Breast epithelium (tissue), 4 donors: ENCODE data around the gene KIF5A. TPM values are rescaled to one million over a fixed set of nuclear protein-coding genes. Genes with fewer than 3 reads are reported as not detected.
A peak's percentile ranks its signal among the peaks of the same experiment; 100 is the strongest.

Source experiments
- DNase-seq, 2 donors: peaks; one replicate each; pipeline ENCODE4 v3.0.0-alpha.2; 2019; ENCODE audit warnings: low spot score in 2 of 2
- H3K27ac ChIP-seq, 2 donors: fragments of 200-600 bp; sonication (generic) in 1 of 2; one replicate each; pipeline ENCODE4 v1.5.1; 2016 to 2019; ENCODE audit warnings: mild to moderate bottlenecking in 1 of 2
- H3K27me3 ChIP-seq, 2 donors: fragments of 200-600 bp; sonication (generic) in 1 of 2; one replicate each; pipeline versions ENCODE4 v1.5.1 to v1.6.0; 2017 to 2019; ENCODE audit warnings: control low read depth in 1 of 2, mild to moderate bottlenecking in 1 of 2
- H3K36me3 ChIP-seq: fragments of 200-600 bp; one replicate; pipeline ENCODE4 v1.5.1; 2019
- H3K4me1 ChIP-seq, 2 donors: fragments of 200-600 bp; sonication (generic); one replicate each; pipeline ENCODE4 v1.5.1; 2016 to 2019; ENCODE audit warnings: control low read depth in 1 of 2
- H3K4me3 ChIP-seq, 3 donors: fragments of 200-600 bp; sonication (generic); 1 replicate in 2 of 3; 2 replicates in 1 of 3; pipeline ENCODE4 v1.5.1; 2016 to 2019; ENCODE audit warnings: mild to moderate bottlenecking in 3 of 3, moderate library complexity in 2 of 3
- H3K9me3 ChIP-seq, 2 donors: fragments of 200-600 bp; sonication (generic) in 1 of 2; one replicate each; pipeline ENCODE4 v1.5.1; 2016 to 2019; ENCODE audit warnings: control low read depth in 1 of 2
- CTCF ChIP-seq, 3 donors: fragments of 450-650 bp; IDR thresholded peaks; one replicate each; pipeline ENCODE4 v1.5.1; 2016 to 2017; ENCODE audit warnings: antibody characterized with exemption in 3 of 3, mild to moderate bottlenecking in 3 of 3, moderate library complexity in 3 of 3
- POLR2A ChIP-seq: fragments of 450-650 bp; IDR thresholded peaks from one replicate; pipeline ENCODE4 v1.6.1; 2016; ENCODE audit warnings: antibody characterized with exemption, mild to moderate bottlenecking, moderate library complexity
- POLR2AphosphoS5 ChIP-seq, 3 donors: sonication (generic); formaldehyde crosslinking; IDR thresholded peaks; one replicate each; pipeline ENCODE4 v1.6.1; 2017; ENCODE audit warnings: antibody characterized with exemption in 3 of 3
- intact Hi-C: fragments of 100-400 bp; cut with DNase I; formaldehyde crosslinking; loops from one replicate; pipeline ENCODE4 v1.15.1; 2023; ENCODE audit warnings: low total_unique reads
- total RNA-seq, 3 donors: library from RNA; depleted of rRNA; stranded (reverse); fragments of >200 nt; gene quantifications; one replicate each; pipeline ENCODE4 v1.1.0, GENCODE V29; 2016

The KIF5A gene
- total RNA-seq, 3 donors from 2014 or later = 0.98 to 1.2 TPM; not detected in 1

- no peak for DNase-seq
Observed at GRCh38 chr12:57577981-57578758, 28.3 kb downstream of the KIF5A start.

GRCh38 chr12:57579011-57579410 lies 29.2 kb downstream of the KIF5A start:
- Histone ChIP-seq H3K27ac (no peak overlapping the region), H3K36me3 (no peaks in the 10 kb centered on the region), H3K4me3 (no peak overlapping the region), H3K4me1 (no peaks in the 10 kb centered on the region), H3K9me3 (no peaks in the 10 kb centered on the region), H3K27me3 (no peaks in the 10 kb centered on the region)
- TF ChIP-seq POLR2A = no peak
- no peak for TF ChIP-seq POLR2AphosphoS5 (IDR thresholded peaks at IDR 0.05)
- no peak for TF ChIP-seq CTCF (IDR thresholded peaks at IDR 0.05)
- intact Hi-C loops = no loop called here
- no peak for DNase-seq

More at GRCh38 chr12:57577981-57578758, 28.3 kb downstream of the KIF5A start:
- intact Hi-C loops = no loop called here
- no peak overlapping the region for H3K4me3 ChIP-seq
- TF ChIP-seq POLR2A (no peak), CTCF (IDR thresholded peaks at IDR 0.05) (no peak), POLR2AphosphoS5 (IDR thresholded peaks at IDR 0.05) (no peak)
- no peak overlapping the region for H3K27ac ChIP-seq
- H3K4me1 ChIP-seq = no peaks in the 10 kb centered on the region
- H3K9me3 ChIP-seq = no peaks in the 10 kb centered on the region
- H3K36me3 ChIP-seq = no peaks in the 10 kb centered on the region
- no peaks in the 10 kb centered on the region for H3K27me3 ChIP-seq

GRCh38 chr12:57579677-57580465 lies 30.0 kb downstream of the KIF5A start:
- no peaks in the 10 kb centered on the region for H3K36me3 ChIP-seq
- TF ChIP-seq POLR2AphosphoS5 (IDR thresholded peaks at IDR 0.05) = no peak
- no peak overlapping the region for H3K27ac ChIP-seq
- no peaks in the 10 kb centered on the region for H3K27me3 ChIP-seq
- intact Hi-C loops = loop anchor here (5.0 kb wide), 1 partner anchor 37 kb away; no protein-coding TSS in a partner anchor
- no peaks in the 10 kb centered on the region for H3K4me1 ChIP-seq
- no peak for DNase-seq
- H3K9me3 ChIP-seq = no peaks in the 10 kb centered on the region
- no peak overlapping the region for H3K4me3 ChIP-seq

- no peaks in the 10 kb centered on the region for H3K27me3 ChIP-seq
- no peaks in the 10 kb centered on the region for H3K9me3 ChIP-seq
- peak in 1 of 2 donors; percentile 39 for DNase-seq
- H3K4me3 ChIP-seq = no peak overlapping the region
- intact Hi-C loops = loop anchor here (5.0 kb wide), 1 partner anchor 37 kb away; no protein-coding TSS in a partner anchor
- TF ChIP-seq POLR2AphosphoS5 (IDR thresholded peaks at IDR 0.05) (no peak), POLR2A (no peak), CTCF (IDR thresholded peaks at IDR 0.05) (no peak)
- no peaks in the 10 kb centered on the region for H3K4me1 ChIP-seq
- no peaks in the 10 kb centered on the region for H3K36me3 ChIP-seq
- H3K27ac ChIP-seq = no peak overlapping the region
Observed at GRCh38 chr12:57580466-57580795, 30.6 kb downstream of the KIF5A start.

GRCh38 chr12:57581802-57582201 lies 32.0 kb downstream of the KIF5A start:
- Histone ChIP-seq H3K27ac (no peak overlapping the region), H3K27me3 (no peaks in the 10 kb centered on the region), H3K4me3 (no peak overlapping the region), H3K9me3 (no peaks in the 10 kb centered on the region), H3K36me3 (no peaks in the 10 kb centered on the region), H3K4me1 (no peaks in the 10 kb centered on the region)
- intact Hi-C loops = loop anchor here (5.0 kb wide), 1 partner anchor 35 kb away; no protein-coding TSS in a partner anchor
- TF ChIP-seq CTCF (IDR thresholded peaks at IDR 0.05) (no peak), POLR2A (no peak), POLR2AphosphoS5 (IDR thresholded peaks at IDR 0.05) (no peak)
- DNase-seq = no peak
